A549 (cell line): ENCODE data around the gene ARMC7. TPM values are rescaled to one million over a fixed set of nuclear protein-coding genes. Genes with fewer than 3 reads are reported as not detected.

ENCODE experiments used
- ATAC-seq, 2 experiments: fragments of 200-7000 bp in 1 of 2; fragments of >200 bp in 1 of 2; cut with Nextera tagmentation in 1 of 2; cut with Tn5 transposase in 1 of 2; 3 replicates each; pipeline versions ENCODE4 v1.8.0 to v1.9.1; 2018 to 2020; ENCODE audit warnings: mild to moderate bottlenecking in 1 of 2, moderate library complexity in 1 of 2
- CTCF ChIA-PET: fragments of 300-600 bp; sonication (Branson Sonifier 250); formaldehyde crosslinking; extraction: SDS; loops from one replicate; lab custom pipeline; 2021; ENCODE audit warnings: antibody characterized with exemption, inconsistent platforms; lab: Yijun Ruan, JAX
- POLR2A ChIA-PET: fragments of 350-600 bp; formaldehyde crosslinking; extraction: SDS; loops from one replicate; lab custom pipeline; 2021; ENCODE audit warnings: antibody characterized with exemption, inconsistent platforms; lab: Yijun Ruan, JAX
- DNase-seq, 2 experiments: peaks; one replicate each; pipeline versions ENCODE4 v3.0.0 to v3.0.0-alpha.2; 2011 to 2016; ENCODE audit warnings: low read depth in 1 of 2, low spot score in 1 of 2
- FAIRE-seq: peaks from 2 replicates; lab custom pipeline; 2011; peaks lifted over from hg19 to GRCh38; lab: Jason Lieb, UNC
- H3K27ac ChIP-seq, 2 experiments: fragments of >200 bp; sonication (Bioruptor Twin); formaldehyde crosslinking; 3 replicates each; pipeline ENCODE4 v1.5.1; 2016 to 2017
- H3K4me1 ChIP-seq: fragments of >200 bp; sonication (Bioruptor Twin); formaldehyde crosslinking; 3 replicates; pipeline ENCODE4 v1.6.1; 2016
- H3K4me2 ChIP-seq: fragments of >200 bp; sonication (Bioruptor Twin); formaldehyde crosslinking; 3 replicates; pipeline ENCODE4 v1.6.1; 2016
- H3K4me3 ChIP-seq: fragments of >200 bp; sonication (Bioruptor Twin); formaldehyde crosslinking; 3 replicates; pipeline ENCODE4 v1.5.1; 2016
- H3K9me3 ChIP-seq: fragments of >200 bp; sonication (Bioruptor Twin); formaldehyde crosslinking; 3 replicates; pipeline ENCODE4 v1.6.1; 2016
- BHLHE40 ChIP-seq: IDR thresholded peaks from 2 replicates; pipeline ENCODE4 v1.6.1; 2012; ENCODE audit warnings: low read depth, low read length, inconsistent platforms
- CBX2 ChIP-seq: fragments of 200-600 bp; sonication (generic); IDR thresholded peaks from 2 replicates; pipeline ENCODE4 v1.6.1; 2016; ENCODE audit warnings: low read depth, mild to moderate bottlenecking, borderline replicate concordance
- CEBPB ChIP-seq, 2 experiments: fragments of >200 bp in 1 of 2; sonication (Bioruptor Twin) in 1 of 2; formaldehyde crosslinking in 1 of 2; IDR thresholded peaks; 2 replicates each; pipeline ENCODE4 v1.6.1; 2012 to 2016
- CHD4 ChIP-seq: fragments of 200-600 bp; sonication (generic); IDR thresholded peaks from 2 replicates; pipeline ENCODE4 v1.6.1; 2016; ENCODE audit warnings: antibody characterized with exemption, mild to moderate bottlenecking, borderline replicate concordance
- EP300 ChIP-seq, 2 experiments: fragments of >200 bp; sonication (Bioruptor Twin); formaldehyde crosslinking; IDR thresholded peaks; 2 replicates in 1 of 2; 3 replicates in 1 of 2; pipeline ENCODE4 v1.6.1; 2016 to 2017
- JUNB ChIP-seq: fragments of >200 bp; sonication (Bioruptor Twin); formaldehyde crosslinking; IDR thresholded peaks from 2 replicates; pipeline ENCODE4 v1.6.1; 2016
- MYC ChIP-seq: IDR thresholded peaks from 2 replicates; pipeline ENCODE4 v1.6.1; 2012; ENCODE audit warnings: mild to moderate bottlenecking, inconsistent platforms, low read length, improper control_type of control experiment, borderline replicate concordance
- NFE2L2 ChIP-seq: fragments of 150-350 bp; conservative IDR thresholded peaks from 2 replicates; pipeline ENCODE4 v1.6.1; 2014; ENCODE audit warnings: low read length
- NPAS2 ChIP-seq: fragments of 250-450 bp; sonication (Bioruptor Pico); IDR thresholded peaks from 2 replicates; pipeline ENCODE4 v1.8.0; 2022; ENCODE audit warnings: mild to moderate bottlenecking, moderate library complexity, borderline replicate concordance
- PHF8 ChIP-seq: fragments of 200-600 bp; sonication (generic); IDR thresholded peaks from 2 replicates; pipeline ENCODE4 v1.6.1; 2016; ENCODE audit warnings: low read depth, mild to moderate bottlenecking, antibody characterized with exemption, moderate library complexity, borderline replicate concordance
- RAD21 ChIP-seq, 2 experiments: fragments of >200 bp in 1 of 2; sonication (Bioruptor Twin) in 1 of 2; formaldehyde crosslinking in 1 of 2; IDR thresholded peaks in 1 of 2; conservative IDR thresholded peaks in 1 of 2; 2 replicates in 1 of 2; 3 replicates in 1 of 2; pipeline ENCODE4 v1.6.1; 2012 to 2018; ENCODE audit warnings: inconsistent platforms in 1 of 2
- REST ChIP-seq: fragments of 200-600 bp; sonication (generic); IDR thresholded peaks from 2 replicates; pipeline ENCODE4 v1.6.1; 2016; ENCODE audit warnings: antibody characterized with exemption, mild to moderate bottlenecking, moderate library complexity
- RFX5 ChIP-seq: fragments of 450-650 bp; IDR thresholded peaks from 2 replicates; pipeline ENCODE4 v1.7.1; 2014; ENCODE audit warnings: antibody characterized with exemption, mild to moderate bottlenecking, moderate library complexity
- SMC3 ChIP-seq: fragments of >200 bp; sonication (Bioruptor Twin); formaldehyde crosslinking; IDR thresholded peaks from 3 replicates; pipeline ENCODE4 v1.6.1; 2018; ENCODE audit warnings: inconsistent platforms
- ZC3H11A ChIP-seq: fragments of 450-650 bp; IDR thresholded peaks from 2 replicates; pipeline ENCODE4 v1.6.1; 2014; ENCODE audit warnings: antibody characterized with exemption, mild to moderate bottlenecking
- ZNF302 ChIP-seq: fragments of 250-450 bp; sonication (Bioruptor Pico); IDR thresholded peaks from 2 replicates; pipeline ENCODE4 v1.9.0; 2021; ENCODE audit warnings: inconsistent platforms, mild to moderate bottlenecking, moderate library complexity
- WGBS: methylation state at CpG from one replicate; pipeline ENCODE4 v1.1.6; 2017; ENCODE audit errors: missing lambda C conversion rate; 5-methylcytosine and 5-hydroxymethylcytosine counted together
- polyA plus RNA-seq, 4 experiments: library from polyadenylated mRNA; depleted of rRNA in 3 of 4; stranded (reverse); fragments of >200 nt; fragmentation: RNase III in 1 of 4; extraction: RNeasy Plus Mini Kit Qiagen cat#74134 plus additional on column Dnase treatment in 1 of 4; gene quantifications; 2 replicates in 3 of 4; 3 replicates in 1 of 4; pipeline ENCODE4 v1.2.3, GENCODE V29; 2011 to 2017
- TF ChIP-seq, protein P1 (sequence below): IDR thresholded peaks from 2 replicates; pipeline ENCODE4 v1.6.1; 2012; ENCODE audit warnings: low read depth, borderline replicate concordance
- TF ChIP-seq, protein P2 (sequence below): fragments of >200 bp; sonication (Bioruptor Twin); formaldehyde crosslinking; IDR thresholded peaks from 3 replicates; pipeline ENCODE4 v1.6.1; 2016

ARMC7 gene
- polyA plus RNA-seq, 2 of the 4 experiments (the other 2 are of a cell fraction) = 8.5 to 12.6 TPM

DNA sequence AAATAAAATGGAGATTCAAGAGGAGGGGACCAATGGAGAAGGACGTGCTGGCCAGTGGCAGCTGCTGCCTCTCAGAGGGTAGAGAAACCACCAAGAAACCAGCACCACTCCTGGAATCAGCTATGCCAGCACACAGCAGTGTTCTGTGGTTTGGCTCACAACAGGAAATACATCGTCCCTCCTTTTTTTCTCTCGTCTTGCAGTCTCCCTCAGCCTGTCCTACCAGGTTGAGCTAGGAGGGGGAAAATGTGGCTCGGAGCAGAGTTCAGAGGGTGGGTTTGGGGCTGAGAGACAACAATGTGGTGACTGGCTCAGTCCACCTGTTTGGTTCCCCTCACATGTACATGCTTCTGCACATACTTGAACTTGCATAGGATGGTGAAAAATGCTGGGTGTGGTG, 41.9 kb upstream of the ARMC7 start:
- Histone ChIP-seq H3K4me3 (no peak overlapping the region), H3K4me2 (no peak overlapping the region), H3K4me1 (0 out of 3 replicates have a peak, but pooled peaks cover 3% of the 10 kb centered on the region), H3K27ac (0 out of 6 replicates have a peak overlapping the region, but pooled peaks of 1 of the 2 experiments have one; percentile 8), H3K9me3 (no peaks in the 10 kb centered on the region)
- POLR2A ChIA-PET = no interaction called here
- DNase-seq = no peak
- no peak for FAIRE-seq
- CTCF ChIA-PET = interaction anchor here (0.6 to 81.8 kb wide), 9 partner anchors 9 to 149 kb away, joined by 3 to 3429 read pairs (median 9); partner anchors contain the start of genes ARMC7, NT5C and SLC16A5
- 0 out of 6 replicates have a peak, but pooled peaks of 1 of the 2 experiments have one; percentile 11 for ATAC-seq
- TF ChIP-seq CBX2 = no peak
- no peak for TF ChIP-seq PHF8
- no peak for TF ChIP-seq SMC3
- no peak for TF ChIP-seq MYC
- TF ChIP-seq JUNB = no peak
- TF ChIP-seq ZC3H11A = no peak
- TF ChIP-seq NFE2L2 = no peak
- TF ChIP-seq ZNF302 (CRISPR knock-in tag) = no peak
- TF ChIP-seq, protein P1, sequence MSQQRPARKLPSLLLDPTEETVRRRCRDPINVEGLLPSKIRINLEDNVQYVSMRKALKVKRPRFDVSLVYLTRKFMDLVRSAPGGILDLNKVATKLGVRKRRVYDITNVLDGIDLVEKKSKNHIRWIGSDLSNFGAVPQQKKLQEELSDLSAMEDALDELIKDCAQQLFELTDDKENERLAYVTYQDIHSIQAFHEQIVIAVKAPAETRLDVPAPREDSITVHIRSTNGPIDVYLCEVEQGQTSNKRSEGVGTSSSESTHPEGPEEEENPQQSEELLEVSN = no peak
- no peak for TF ChIP-seq NPAS2 (CRISPR knock-in tag)
- no peak for TF ChIP-seq CEBPB (IDR thresholded peaks at IDR 0.05)
- TF ChIP-seq RAD21 (conservative IDR thresholded peaks at IDR 0.05 in 1 of 2, IDR thresholded peaks at IDR 0.05 in 1 of 2) = no peak
- TF ChIP-seq RFX5 = no peak
- TF ChIP-seq BHLHE40 = no peak
- TF ChIP-seq, protein P2, sequence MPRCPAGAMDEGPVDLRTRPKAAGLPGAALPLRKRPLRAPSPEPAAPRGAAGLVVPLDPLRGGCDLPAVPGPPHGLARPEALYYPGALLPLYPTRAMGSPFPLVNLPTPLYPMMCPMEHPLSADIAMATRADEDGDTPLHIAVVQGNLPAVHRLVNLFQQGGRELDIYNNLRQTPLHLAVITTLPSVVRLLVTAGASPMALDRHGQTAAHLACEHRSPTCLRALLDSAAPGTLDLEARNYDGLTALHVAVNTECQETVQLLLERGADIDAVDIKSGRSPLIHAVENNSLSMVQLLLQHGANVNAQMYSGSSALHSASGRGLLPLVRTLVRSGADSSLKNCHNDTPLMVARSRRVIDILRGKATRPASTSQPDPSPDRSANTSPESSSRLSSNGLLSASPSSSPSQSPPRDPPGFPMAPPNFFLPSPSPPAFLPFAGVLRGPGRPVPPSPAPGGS = no peak
- TF ChIP-seq CHD4 = no peak
- 87% methylated on average over 4 of the region's 4 CpGs for WGBS

DNA sequence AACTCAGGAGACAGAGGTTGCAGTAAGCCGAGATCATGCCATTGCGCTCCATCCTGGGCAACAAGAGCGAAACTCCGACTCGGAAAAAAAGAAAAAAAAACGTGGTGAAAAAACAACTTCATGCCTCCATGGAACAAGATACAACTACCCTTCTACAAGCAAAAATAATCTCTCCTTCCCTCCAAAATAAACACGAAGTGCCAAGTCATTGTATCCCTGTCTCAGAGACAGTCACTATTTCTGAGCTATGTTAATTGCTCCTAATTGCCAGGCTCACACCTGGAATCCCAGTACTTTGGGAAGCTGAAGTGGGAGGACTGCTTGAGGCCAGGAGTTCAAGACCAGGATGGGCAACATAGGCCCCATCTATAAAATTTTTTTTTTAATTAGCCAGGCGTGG, 41.0 kb upstream of the ARMC7 start:
- H3K4me1 ChIP-seq = peaks cover 3% of the 10 kb centered on the region; the same call in 1 of the 3 replicates
- TF ChIP-seq EP300 (IDR thresholded peaks at IDR 0.05) (no peak), NFE2L2 (0 out of 2 replicates have a peak, but pooled peaks have one; percentile 14), REST (no peak)
- no peak for ATAC-seq
- H3K9me3 ChIP-seq = no peaks in the 10 kb centered on the region
- H3K4me2 ChIP-seq = no peak overlapping the region
- CTCF ChIA-PET = interaction anchor here (1.1 to 81.8 kb wide), 15 partner anchors 9 to 166 kb away, joined by 3 to 3429 read pairs (median 13); partner anchors contain the start of genes ARMC7, NT5C and SLC16A5
- POLR2A ChIA-PET = interaction anchor here (1.4 to 1.6 kb wide), 2 partner anchors 9 to 45 kb away, joined by 7 read pairs; no protein-coding TSS in a partner anchor
- FAIRE-seq = no peak
- WGBS = 75% methylated on average over 8 of the region's 8 CpGs
- no peak overlapping the region for H3K27ac ChIP-seq
- no peak overlapping the region for H3K4me3 ChIP-seq
- no peak for DNase-seq
